Measurements from ENCODE around the gene SEZ6.

Gene SEZ6

GRCh38 chr17:28974451-28974850, 31.4 kb downstream of the SEZ6 start:
- DNase-seq: no peak

DNA sequence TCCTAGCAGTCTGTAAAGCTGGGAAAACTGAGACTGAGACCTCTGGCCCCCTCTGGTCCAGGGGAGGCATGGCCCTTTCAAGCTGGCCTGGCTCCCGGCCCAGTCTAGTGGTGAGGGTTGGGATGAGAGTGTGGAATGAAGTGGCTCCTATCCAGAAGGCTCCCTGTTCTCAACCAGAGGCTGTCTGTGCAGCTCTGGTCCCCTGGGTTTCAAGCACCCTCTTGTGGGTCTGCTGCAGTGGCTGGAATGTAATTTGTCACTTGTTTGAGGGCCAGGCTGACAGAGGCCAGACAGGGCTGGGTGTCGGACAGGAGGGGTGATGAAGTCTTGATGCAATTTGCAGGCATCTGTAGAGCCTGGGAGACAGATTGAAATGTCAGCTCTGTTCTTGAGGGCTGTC, 32.4 kb downstream of the SEZ6 start:
- DNase-seq: no peak

GRCh38 chr17:28972437-28972836, 33.4 kb downstream of the SEZ6 start:
- DNase-seq: no peak

DNA sequence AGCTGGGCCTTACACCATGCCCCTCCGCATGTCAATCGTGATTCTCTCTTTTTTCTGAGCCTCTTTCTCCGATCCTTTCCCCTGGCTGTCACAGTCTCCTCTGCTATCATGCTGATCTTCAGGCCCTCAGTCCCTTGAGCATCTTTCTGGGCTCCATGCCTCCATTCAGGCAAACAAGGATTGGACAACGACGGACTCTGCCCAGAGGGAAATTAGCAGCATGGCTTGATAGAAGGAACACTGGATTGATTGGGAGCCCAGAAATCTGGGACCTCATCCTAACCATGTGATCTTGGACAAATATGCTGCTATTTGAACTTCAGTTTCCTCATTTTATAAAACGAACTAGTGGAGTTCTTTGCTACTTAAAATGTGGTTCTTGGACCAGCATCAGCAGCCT, 35.0 kb downstream of the SEZ6 start:
- DNase-seq: no peak

- DNase-seq: no peak
Measured at GRCh38 chr17:28969706-28970393, 36.0 kb downstream of the SEZ6 start.

DNA sequence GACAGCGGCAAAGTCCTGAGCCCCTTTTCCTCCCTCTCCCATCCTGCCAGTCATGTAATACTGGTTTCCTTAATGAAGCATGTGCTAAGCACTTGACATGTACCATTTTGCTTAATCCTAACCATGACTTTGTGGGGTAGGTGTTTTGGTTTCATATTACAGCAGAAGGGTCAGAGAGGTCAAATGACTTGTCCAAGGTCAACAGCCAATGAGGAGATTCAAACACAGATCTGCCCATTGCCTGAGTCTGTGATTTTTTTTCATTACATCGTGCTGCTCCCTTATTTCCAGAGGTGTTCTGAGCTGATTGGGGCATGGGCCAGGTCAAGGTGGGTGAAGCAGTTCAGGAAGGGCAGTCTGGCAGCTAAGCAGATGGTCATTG, 36.9 kb downstream of the SEZ6 start:
- no peak for DNase-seq

DNA sequence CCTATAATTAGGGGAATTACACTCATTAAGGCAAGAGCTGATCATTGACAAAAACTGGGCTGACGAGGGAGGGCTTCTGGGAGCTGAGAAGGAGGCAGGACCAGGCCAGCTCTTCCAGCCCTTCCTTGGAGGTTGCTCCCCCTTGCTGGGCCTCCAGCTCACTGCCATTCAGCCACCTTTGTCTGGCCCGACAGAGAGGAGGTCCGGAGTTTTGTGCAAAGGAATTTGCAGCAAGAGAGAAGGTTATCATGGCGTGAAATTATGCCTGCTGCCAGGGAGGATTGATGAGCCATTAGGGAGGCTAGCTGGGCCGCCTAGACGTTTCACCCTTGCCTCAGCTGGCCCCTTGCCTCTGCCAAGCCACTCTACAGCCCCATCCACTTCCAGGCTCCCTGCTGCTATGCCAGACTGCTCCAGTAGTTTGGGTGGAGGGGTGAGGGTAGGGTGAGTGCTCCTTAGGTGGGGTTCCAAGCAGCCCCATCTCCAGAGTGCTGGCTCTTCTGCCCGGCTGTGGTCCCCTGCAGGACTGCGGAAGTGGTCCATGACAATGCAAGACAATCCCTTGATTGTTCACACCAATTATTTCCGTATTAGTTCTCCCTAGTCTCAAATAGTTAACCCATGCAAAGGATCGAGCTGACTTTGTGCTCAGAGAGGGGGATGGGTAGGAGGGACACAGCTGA, 37.5 kb downstream of the SEZ6 start:
- no peak for DNase-seq

GRCh38 chr17:28967221-28968135, 38.4 kb downstream of the SEZ6 start:
- DNase-seq: peak in 2 of 3 donors; percentile 35 to 36

- no peak for DNase-seq
Measured at GRCh38 chr17:28963841-28964240, 42.0 kb downstream of the SEZ6 start.

- no peak for DNase-seq
Measured at GRCh38 chr17:28963055-28963611, 42.7 kb downstream of the SEZ6 start.

GRCh38 chr17:28961391-28961790, 44.4 kb downstream of the SEZ6 start:
- DNase-seq: no peak

DNA sequence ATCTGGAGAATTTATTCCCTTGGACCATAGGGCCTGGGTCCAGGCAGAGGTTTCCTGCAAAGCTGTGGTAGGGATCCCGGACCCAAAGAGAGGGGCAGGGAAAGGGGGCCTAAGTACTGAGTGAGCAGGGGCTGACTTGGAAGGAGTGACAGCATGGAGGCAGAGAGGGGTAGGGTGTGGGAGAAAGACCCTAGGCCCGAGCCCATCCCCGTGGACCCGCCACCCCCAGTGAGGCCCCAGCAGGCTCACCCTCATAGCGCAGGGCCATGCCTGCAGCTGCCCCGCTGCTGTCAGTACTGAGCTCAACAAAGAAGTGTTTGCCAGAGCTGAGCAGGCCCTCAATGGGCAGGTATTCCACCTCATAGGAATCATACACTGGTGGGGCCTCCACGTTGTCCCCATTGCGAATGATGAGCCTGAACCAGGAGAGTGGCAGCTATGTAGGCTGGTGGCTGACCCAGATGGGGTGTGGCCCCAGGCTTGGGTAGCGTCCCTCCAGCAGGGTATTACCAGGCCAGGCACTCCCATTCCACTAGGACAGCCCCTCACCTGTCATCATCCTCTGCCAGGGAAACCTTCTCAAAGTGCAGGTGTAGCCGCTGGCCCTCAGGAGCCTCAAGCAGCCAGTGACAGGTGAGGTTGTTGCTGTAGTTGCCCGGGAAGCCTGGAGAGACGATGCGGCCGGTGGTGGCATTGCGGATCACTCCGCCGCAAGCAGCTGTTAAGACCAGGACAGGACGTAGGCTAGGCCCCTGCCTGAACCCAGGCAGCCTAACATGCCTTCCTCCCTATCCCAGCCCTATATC, 45.4 kb downstream of the SEZ6 start:
- no peak for DNase-seq

DNA sequence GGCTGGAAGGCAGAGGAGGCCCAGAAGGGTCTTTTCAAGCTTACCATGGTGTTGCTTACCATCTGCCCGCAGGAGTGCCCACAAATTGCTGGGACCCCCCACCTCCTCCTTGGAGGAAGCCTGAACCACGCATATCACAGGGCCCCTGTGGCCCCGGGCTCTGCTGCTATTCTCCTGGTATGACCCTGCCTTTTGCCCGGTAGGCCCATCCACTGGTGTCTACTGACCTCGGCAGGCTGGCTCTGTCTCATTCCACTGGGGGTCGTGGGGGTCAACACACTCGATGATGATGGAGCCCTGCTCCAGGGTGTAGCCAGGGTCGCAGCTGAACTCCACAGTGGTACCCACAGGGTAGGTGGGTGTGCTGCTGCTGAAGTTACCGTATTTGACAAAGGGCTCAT, 46.4 kb downstream of the SEZ6 start:
- DNase-seq: no peak

DNA sequence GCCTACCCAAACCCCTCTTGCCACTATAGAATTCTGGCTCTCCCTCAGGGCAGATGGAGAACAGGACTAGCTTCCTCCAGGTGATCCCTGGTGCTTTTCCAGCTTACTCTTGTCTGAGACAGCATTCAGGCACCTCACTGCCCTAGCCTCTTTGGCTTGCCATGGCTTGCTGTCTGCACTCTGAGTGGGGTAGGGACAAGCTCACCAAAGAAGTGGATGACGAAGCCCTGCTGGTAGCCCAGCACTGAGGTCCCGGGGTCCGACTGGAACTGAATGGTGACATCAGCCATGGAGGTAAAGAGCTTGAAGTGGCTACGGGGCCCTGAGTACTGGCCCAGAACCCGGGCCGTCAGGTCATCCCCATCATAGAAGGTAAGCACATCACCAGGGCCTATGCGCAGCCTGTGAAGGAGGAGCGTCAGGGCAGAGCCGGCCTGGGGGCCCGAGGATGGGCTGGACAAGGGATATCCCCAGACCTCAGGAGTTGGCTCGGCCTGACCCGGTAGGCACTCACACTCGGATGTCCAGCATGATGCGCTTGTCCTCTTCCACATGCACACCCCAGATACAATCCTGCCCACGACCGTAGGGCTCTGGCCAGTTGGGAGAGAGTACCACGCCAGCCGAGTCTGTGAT, 46.9 kb downstream of the SEZ6 start:
- DNase-seq: no peak

DNA sequence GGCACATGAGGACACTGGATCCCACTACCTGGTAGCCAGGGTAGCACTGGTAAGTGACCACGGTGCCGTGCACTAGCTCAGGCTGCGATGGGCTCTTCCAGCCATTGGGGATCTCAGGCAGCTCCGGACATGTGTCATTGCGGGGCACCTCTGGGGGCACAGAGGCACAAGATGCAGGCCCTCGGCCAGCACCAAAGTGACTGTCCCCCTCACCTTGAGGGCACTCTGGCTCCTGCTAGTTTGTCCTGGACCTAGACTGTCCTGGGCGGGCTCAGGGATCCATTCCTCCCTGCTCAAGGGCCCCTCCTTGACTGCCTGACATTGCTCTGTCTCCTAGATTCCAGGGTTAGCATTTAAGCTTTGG, 47.9 kb downstream of the SEZ6 start:
- DNase-seq: no peak

DNA sequence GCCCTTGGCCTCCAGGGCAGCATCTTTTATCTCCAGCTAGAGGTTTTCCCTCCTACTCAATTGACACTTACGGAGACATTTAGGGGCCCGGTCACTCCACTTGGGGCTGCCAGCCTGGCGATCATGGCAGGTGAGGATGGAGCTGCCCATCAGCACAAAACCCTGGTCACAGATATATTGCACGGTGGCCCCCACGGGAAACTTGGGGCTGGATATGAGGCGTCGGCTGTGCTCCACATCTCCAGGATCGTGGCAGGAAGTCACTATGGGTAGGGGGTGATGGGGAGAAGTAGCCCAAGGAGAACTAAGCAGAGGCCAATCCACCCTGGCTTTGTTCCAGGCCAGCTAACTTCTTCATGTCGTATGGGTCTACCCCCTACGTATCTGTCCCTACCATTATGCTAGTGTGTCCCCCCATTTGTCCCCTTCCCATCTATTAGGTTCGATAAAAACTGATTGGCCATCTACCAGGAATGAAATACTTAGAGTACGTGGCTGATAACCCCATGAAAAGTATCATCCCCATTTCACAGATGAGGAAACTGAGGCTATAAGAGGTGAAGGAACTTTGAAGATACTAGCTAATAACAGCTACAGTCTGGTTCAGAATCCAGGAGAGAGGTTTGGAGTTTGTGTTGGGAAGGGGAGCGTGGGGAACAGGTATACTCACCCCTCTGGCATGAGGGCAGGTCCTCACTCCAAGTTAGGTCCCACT, 48.4 kb downstream of the SEZ6 start:
- no peak for DNase-seq

DNA sequence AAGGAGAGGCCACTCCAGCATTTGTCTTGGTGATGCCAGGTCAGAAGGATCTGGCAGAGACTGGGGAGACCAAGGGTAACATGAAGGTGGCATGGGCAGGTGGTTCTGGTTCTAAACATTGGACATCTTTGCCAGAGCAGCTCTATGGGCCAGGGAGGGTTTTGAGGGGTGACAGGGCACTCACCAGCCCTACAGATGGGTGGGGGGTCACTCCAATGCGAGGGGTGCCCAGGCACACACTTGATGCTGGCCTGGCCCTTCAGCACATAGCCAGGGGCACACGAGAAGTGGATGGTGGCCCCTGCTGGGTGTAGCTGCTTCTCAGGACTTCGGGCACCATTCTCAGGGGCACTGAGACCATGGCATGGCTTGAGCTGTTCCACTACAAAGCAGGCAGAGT, 49.0 kb downstream of the SEZ6 start:
- DNase-seq: no peak

GRCh38 chr17:28956112-28956511, 49.7 kb downstream of the SEZ6 start:
- no peak for DNase-seq

- no peak for DNase-seq
Measured at GRCh38 chr17:28955408-28955807, 50.4 kb downstream of the SEZ6 start.

- no peak for DNase-seq
Measured at GRCh38 chr17:28954886-28955285, 50.9 kb downstream of the SEZ6 start.

DNA sequence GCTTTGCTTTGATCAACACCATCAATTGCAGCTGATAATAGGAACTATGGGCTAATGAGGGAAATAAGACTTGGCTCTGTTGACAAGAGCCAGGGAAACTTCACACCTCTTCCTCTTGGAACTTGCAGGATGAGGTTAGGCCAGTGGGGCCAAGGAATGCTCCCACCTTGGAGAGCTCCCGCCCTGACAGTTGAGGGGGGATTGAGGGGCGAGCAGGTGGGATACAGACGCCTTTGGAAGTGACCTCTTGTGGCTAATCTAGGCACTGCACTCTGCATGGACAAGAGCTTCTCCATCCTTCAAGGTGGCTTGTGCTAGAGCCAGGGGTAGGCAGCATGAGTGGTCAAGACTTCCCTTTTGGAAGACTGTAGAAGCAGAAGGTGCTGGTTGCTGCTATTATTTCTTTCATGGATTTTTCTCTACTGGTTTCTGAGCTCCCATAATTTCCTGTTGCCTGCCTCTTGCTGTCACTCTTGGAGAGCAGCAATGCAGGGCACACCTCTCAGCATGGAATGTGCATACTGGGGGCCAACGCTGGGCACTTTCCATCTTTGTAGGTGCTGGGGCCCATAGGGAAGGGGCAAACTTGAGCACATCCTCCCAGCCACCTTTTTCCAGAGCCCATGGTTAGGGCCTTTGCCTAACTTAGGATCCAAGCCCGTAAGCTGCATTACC, 52.3 kb downstream of the SEZ6 start:
- DNase-seq: peak; percentile 45 to 60 (median 52)
